ENCODE results near the gene PHYKPL. TPM values are rescaled to one million over a fixed set of nuclear protein-coding genes. Genes with fewer than 3 reads are reported as not detected.

PHYKPL gene
- total RNA-seq, 1 experiment from 2014 or later = 48.8 TPM

DNA sequence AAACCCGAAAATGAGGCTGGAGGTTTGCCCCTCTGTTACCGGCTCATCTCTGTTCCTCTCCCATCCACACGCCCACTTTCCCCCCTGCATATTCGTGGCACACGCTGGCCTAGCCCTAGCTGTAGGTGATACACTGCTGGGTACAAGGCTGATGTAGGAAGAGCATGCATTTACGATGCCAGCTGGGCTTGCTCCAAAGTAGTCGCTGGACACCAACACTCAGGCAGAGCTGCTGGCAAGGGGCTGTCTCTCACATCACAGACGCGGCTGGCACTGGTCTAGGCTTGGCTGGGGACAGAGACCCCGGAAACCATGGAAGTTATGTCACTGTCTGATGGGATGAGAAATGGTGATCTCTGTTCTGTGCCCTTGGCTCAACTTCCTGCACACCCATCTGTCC is 9.8 kb upstream of the PHYKPL start:
- Histone ChIP-seq H3K4ac (ENCODE audit: low read depth, low read length) (no peak overlapping the region), H3K79me2 (ENCODE audit: insufficient read depth, low read length) (no peaks in the 10 kb centered on the region), H2AK5ac (ENCODE audit: insufficient read length, low read length) (no peak overlapping the region), H3K18ac (ENCODE audit: insufficient read length, low read depth, low read length) (no peak overlapping the region), H2BK5ac (ENCODE audit: insufficient read length, low read length) (no peak overlapping the region), H4K5ac (ENCODE audit: insufficient read length, low read depth, low read length) (no peak overlapping the region), H3K9ac (ENCODE audit: extremely low read depth, insufficient read length, low read length) (no peak overlapping the region), H2BK12ac (ENCODE audit: insufficient read length, low read depth, low read length) (no peak overlapping the region), H4K8ac (replicated peaks; ENCODE audit: insufficient read length, low read depth, low read length) (no peak overlapping the region), H2BK120ac (ENCODE audit: low read depth, low read length, poor library complexity, severe bottlenecking) (no peak overlapping the region), H2AFZ (ENCODE audit: low read length) (no peak overlapping the region), H4K20me1 (ENCODE audit: control insufficient read depth, insufficient read depth, insufficient read length) (peaks cover 2% of the 10 kb centered on the region), H4K91ac (ENCODE audit: insufficient read length, low read depth, low read length) (no peak overlapping the region), H3K4me2 (ENCODE audit: insufficient read depth, insufficient read length, low read length) (no peak overlapping the region), H3K27me3 (ENCODE audit: insufficient read depth, low read length) (no peaks in the 10 kb centered on the region), H3K23me2 (ENCODE audit: insufficient read length, low read depth, low read length, poor library complexity, severe bottlenecking) (peaks cover 4% of the 10 kb centered on the region), H3K4me1 (ENCODE audit: insufficient read depth, low read length) (no peaks in the 10 kb centered on the region), H3T11ph (ENCODE audit: low read length) (no peak overlapping the region), H3K14ac (ENCODE audit: insufficient read depth, low read length) (no peak overlapping the region), H3K23ac (ENCODE audit: insufficient read length, low read depth, low read length) (no peak overlapping the region), H3K27ac (ENCODE audit: insufficient read length, low read depth, low read length) (no peak overlapping the region), H3K79me1 (ENCODE audit: insufficient read depth, low read depth, low read length, poor library complexity, severe bottlenecking) (no peaks in the 10 kb centered on the region), H3K56ac (ENCODE audit: insufficient read length, low read depth, low read length) (no peak overlapping the region), H2BK20ac (ENCODE audit: low read depth, low read length, poor library complexity, severe bottlenecking) (no peak overlapping the region), H2BK15ac (ENCODE audit: low read depth, low read length) (no peak overlapping the region), H3K9me3 (ENCODE audit: control insufficient read depth, low read depth, low read length) (no peaks in the 10 kb centered on the region)
- H3K4me1 Mint-ChIP-seq = peaks cover 6% of the 10 kb centered on the region in 2 experiments
- no CpG with 5 or more reads among the region's 10 CpGs for WGBS (ENCODE audit: extremely low coverage, insufficient read length, low lambda C conversion rate)
- no peak for DNase-seq
- H3K36me3 Mint-ChIP-seq (ENCODE audit: insufficient read depth in 1 of 3, low read depth in 3 of 3) = no peaks in the 10 kb centered on the region
- H3K27me3 Mint-ChIP-seq (ENCODE audit: low read depth) = peaks cover 14% of the 10 kb centered on the region
- TF ChIP-seq, protein P1, sequence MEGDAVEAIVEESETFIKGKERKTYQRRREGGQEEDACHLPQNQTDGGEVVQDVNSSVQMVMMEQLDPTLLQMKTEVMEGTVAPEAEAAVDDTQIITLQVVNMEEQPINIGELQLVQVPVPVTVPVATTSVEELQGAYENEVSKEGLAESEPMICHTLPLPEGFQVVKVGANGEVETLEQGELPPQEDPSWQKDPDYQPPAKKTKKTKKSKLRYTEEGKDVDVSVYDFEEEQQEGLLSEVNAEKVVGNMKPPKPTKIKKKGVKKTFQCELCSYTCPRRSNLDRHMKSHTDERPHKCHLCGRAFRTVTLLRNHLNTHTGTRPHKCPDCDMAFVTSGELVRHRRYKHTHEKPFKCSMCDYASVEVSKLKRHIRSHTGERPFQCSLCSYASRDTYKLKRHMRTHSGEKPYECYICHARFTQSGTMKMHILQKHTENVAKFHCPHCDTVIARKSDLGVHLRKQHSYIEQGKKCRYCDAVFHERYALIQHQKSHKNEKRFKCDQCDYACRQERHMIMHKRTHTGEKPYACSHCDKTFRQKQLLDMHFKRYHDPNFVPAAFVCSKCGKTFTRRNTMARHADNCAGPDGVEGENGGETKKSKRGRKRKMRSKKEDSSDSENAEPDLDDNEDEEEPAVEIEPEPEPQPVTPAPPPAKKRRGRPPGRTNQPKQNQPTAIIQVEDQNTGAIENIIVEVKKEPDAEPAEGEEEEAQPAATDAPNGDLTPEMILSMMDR (conservative IDR thresholded peaks at IDR 0.05) = no peak
- H3K9me3 Mint-ChIP-seq = no peaks in the 10 kb centered on the region; a peak in 2 of 5 replicates
- H3K4me3 Mint-ChIP-seq = no peak overlapping the region; a peak in 1 of 5 replicates
- no peak overlapping the region for H3K27ac Mint-ChIP-seq
